Kidney capillary endothelial cell (primary cell): Measurements from ENCODE around the gene NAV3.

Experiments
- DNase-seq: peaks from one replicate; pipeline ENCODE4 v3.0.0-alpha.2; 2018; ENCODE audit warnings: low spot score

Gene NAV3

GRCh38 chr12:78119351-78119918 lies 288.7 kb downstream of the NAV3 start:
- no peak for DNase-seq

GRCh38 chr12:78120306-78120705 lies 289.6 kb downstream of the NAV3 start:
- no peak for DNase-seq

DNA sequence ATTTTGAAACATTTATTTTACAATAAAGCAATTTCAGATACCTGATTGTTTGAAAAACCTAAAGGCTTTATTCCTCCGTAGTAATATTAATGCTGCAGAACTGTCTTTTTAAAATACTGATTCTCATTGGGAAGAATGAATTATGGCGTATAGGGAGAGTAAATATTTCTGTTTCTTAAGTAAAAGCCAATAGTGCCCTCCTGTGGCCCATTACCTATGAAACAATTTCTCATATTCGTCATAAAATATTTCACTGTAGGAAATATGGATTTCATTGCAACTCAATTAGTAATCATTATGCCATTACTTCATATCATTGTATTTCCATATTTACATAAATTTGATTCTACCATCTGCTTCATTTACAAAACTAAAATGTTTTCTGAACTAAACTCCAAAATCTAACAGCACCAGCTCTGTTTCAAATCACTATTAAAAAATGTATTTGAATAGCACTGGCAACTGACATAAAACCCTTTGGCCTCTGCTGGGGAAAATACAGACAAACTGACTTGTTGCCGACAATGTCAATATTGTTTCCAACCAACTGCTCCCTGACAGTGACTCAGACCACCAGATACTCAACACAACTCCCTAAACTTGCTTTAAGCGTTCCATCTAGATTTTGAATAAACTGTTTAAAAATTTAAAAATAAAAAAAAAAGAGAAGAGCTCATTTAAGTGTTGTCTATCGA lies 290.3 kb downstream of the NAV3 start:
- peak; percentile 20 for DNase-seq

DNA sequence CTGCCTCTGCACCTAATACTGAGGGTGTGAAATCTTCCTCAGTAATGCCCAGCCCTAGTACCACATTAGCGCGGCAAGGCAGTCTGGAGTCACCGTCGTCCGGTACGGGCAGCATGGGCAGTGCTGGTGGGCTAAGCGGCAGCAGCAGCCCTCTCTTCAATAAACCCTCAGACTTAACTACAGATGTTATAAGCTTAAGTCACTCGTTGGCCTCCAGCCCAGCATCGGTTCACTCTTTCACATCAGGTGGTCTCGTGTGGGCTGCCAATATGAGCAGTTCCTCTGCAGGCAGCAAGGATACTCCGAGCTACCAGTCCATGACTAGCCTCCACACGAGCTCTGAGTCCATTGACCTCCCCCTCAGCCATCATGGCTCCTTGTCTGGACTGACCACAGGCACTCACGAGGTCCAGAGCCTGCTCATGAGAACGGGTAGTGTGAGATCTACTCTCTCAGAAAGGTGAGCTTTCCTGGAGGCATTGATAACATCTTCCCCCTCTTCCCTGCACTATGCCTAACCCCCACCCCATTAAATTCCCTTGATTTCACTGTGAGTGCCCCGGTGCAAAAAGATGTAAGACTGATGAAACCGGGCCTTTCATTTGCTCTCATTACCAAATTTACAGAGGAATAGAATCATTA lies 291.4 kb downstream of the NAV3 start:
- no peak for DNase-seq

DNA sequence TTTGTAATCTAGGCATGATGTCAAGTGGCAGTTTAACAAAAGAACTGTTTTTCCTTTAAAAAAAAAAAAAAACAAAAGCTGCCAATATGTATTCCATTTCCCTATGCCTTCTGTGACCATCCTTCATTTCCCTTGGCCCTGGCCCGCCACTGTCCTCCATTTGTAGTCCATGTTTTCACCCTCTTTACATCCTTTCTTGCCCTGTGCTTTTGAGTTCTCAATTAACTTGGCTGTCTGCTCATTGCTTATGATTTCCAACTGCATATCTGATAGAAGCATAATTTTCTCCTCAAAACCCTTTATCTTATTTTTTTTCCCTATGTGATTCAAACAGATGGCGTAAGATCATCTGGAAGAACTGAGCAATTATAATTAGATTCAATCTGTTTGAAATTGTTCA lies 297.5 kb downstream of the NAV3 start:
- no peak for DNase-seq

DNA sequence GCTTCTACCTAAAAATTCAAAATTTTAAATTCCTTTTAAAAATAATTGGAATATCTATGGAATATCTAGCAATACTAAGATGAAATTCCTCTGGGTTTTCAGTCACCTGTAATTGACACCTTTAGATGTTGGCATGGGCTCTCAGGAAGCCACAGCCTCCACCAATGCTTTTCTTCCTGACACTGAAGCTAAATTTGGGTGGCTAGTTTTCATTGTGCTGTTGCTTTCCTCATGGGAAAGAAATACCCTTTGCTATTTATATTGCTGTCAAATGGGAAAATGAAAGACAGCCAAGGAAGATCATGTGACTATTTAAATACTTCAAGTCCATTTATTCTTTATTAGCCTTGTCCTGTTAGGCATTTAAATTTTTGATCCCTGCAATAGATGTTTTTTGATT lies 313.0 kb downstream of the NAV3 start:
- no peak for DNase-seq

- no peak for DNase-seq
Observed at GRCh38 chr12:78145398-78145797, 314.7 kb downstream of the NAV3 start.

DNA sequence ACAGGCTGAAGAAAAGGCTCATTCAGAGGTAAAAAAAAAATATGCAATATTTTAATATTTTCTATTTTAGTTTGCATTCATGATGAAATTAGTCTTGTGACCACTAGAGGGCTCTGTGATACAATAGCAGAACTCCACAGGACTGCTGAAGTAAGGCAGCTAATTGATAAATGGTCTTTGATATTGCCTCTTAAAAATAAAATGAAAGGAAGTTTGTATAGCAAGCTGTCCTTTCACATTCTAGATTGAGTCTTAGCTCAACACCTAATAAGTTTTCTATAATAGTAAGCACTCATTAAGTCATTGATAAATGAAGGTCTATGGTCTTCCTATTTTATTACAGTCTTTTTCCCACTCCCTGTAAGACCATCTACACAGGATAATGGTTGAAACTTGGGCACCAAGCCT lies 315.7 kb downstream of the NAV3 start:
- peak; percentile 50 for DNase-seq

- no peak for DNase-seq
Observed at GRCh38 chr12:78149459-78149858, 318.8 kb downstream of the NAV3 start.

DNA sequence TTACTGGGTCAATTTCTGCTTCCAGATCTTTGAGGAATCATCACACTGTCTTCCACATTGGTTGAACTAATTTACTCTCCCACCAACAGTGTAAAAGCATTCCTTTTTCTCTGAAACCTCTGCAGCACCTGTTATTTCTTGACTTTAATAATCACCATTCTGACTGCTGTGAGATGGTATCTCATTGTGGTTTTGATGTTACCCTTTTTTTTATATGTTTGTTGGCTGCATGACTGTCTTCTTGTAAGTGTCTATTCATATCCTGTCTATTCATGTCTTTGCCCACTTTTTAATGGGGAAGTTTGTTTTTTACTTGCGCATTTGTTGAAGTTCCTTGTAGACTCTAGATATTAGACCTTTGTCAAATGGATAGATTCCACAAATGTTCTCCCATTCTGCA lies 324.9 kb downstream of the NAV3 start:
- no peak for DNase-seq

GRCh38 chr12:78156751-78157150 lies 326.1 kb downstream of the NAV3 start:
- no peak for DNase-seq

DNA sequence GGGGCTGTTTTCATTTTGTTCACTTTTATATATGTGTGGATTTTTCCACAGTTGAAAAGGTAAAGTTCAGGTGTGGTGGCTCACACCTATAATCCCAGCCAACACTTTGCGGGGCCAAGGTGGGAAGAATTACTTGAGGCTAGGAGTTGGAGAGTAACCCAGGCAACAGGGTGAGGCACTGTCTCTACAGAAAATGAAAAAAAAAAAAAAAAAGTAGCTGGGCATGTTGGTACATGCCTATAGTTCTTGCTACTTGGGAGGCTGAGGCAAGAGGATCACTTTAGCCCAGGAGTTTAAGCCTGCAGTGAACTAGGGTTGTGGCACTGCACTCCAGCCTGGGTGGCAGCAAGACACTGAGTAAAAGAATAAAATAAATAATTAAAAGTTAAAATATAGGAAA lies 326.5 kb downstream of the NAV3 start:
- DNase-seq, result no peak

- no peak for DNase-seq
Observed at GRCh38 chr12:78164154-78164553, 333.5 kb downstream of the NAV3 start.

DNA sequence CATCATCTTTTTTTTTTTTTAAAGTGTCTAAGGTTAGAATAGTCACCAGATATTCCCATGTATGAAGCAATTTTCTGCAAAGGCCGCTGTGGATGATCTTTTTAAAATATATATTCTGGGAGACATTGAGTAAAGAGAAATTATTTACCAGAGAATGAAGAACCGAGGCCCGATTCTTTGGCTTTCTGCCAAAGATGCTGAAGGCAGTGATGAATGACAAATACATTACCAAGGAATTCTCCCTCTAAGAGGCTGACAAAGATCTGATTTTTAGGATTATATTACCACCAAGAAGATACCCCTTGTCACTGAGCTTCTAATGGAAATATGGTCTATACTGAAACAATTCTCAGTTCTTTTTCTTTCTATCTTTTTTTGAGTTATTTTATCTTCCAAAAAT lies 336.8 kb downstream of the NAV3 start:
- DNase-seq, result no peak

- DNase-seq, result no peak
Observed at GRCh38 chr12:78171061-78171460, 340.4 kb downstream of the NAV3 start.

GRCh38 chr12:78176643-78177042 lies 345.9 kb downstream of the NAV3 start:
- no peak for DNase-seq

- DNase-seq, result no peak
Observed at GRCh38 chr12:78177298-78177697, 346.6 kb downstream of the NAV3 start.

GRCh38 chr12:78179346-78179745 lies 348.7 kb downstream of the NAV3 start:
- no peak for DNase-seq

- no peak for DNase-seq
Observed at GRCh38 chr12:78181544-78182162, 351.0 kb downstream of the NAV3 start.

DNA sequence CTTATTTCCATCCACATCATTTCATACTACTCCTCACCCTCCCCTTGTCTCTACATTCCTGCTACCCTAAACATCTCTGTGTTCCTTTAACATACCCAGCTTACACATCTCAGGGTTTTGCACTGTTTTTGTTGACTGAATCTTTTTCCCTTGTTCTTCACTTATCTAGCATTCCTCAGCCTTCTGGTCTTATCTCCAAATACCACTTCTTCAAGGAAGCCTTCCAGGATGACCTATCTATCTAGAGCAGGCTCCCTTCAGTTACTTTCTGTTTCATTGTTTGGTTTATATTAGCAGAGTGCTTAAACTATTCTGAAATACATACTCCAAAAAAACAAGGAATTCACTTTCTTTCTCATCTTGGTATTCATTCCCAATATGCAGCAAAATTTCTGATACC lies 353.1 kb downstream of the NAV3 start:
- DNase-seq, result no peak

DNA sequence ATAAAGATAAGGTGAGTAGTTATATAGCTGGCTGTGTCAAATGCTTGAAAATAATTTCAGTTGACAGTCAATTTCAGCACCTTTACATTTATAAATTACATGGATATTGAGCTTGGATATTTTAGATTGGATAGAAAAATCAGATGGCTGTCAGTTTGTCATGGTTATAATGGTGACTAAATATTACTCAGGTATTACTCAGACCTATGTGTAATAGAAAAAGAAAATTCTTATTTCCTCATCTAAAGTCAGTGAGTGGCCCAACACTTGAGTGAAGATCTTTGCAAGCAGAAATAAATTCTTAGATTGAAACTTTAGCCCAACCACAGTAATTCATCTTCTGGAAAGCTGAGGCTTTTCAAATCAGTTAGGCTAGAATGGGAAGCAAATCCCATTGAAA lies 354.4 kb downstream of the NAV3 start:
- peak; percentile 50 for DNase-seq

GRCh38 chr12:78185651-78186050 lies 355.0 kb downstream of the NAV3 start:
- DNase-seq, result no peak

GRCh38 chr12:78186670-78187069 lies 356.0 kb downstream of the NAV3 start:
- DNase-seq, result no peak
